ENCODE results near the gene ATG13. TPM values are rescaled to one million over a fixed set of nuclear protein-coding genes. Genes with fewer than 3 reads are reported as not detected.

Gene ATG13
- total and polyA plus RNA-seq, 11 donors, result 26.7 to 74.8 (median 48.7) TPM

- DNase-seq, result no peak
- 65 to 80% (median 72%) methylated on average over 2 to 3 of the region's 3 CpGs for WGBS, 4 donors
- no peak for TF ChIP-seq CTCF (IDR thresholded peaks at IDR 0.05)
- TF ChIP-seq POLR2A (IDR thresholded peaks at IDR 0.05), result no peak
- peak overlapping the region in 9 of 12 donors; percentile 14 to 78 (median 46) for H3K27ac ChIP-seq
- H3K9me3 ChIP-seq, result no peaks in the 10 kb centered on the region
- peak; percentile 47 to 71 (median 64) for ATAC-seq
- intact Hi-C loops (cut with DNase I), result loop anchor here in 1 of 10 donors (2.0 kb wide), 1 partner anchor 44 kb away; the partner anchor contains the start of genes ARHGAP1 and ZNF408
- H3K36me3 ChIP-seq, result peaks cover 0 to 100% (median 95%) of the 10 kb centered on the region in 9 donors
- no peak overlapping the region for H3K4me3 ChIP-seq
- H3K27me3 ChIP-seq, result no peaks in the 10 kb centered on the region
- peaks cover 0 to 27% (median 8%) of the 10 kb centered on the region in 12 donors for H3K4me1 ChIP-seq
These were observed 39.8 kb downstream of the ATG13 start for GRCh38 chr11:46657186-46657585.

- no peaks in the 10 kb centered on the region for H3K9me3 ChIP-seq
- no peak overlapping the region for H3K4me3 ChIP-seq
- peaks cover 0 to 29% (median 8%) of the 10 kb centered on the region in 12 donors for H3K4me1 ChIP-seq
- H3K27me3 ChIP-seq, result no peaks in the 10 kb centered on the region
- peak in 1 of 5 donors; percentile 61 for DNase-seq
- peaks cover 0 to 100% (median 93%) of the 10 kb centered on the region in 9 donors for H3K36me3 ChIP-seq
- TF ChIP-seq CTCF (IDR thresholded peaks at IDR 0.05) (no peak), POLR2A (IDR thresholded peaks at IDR 0.05) (no peak)
- peak overlapping the region in 8 of 12 donors; percentile 1 to 46 (median 26) for H3K27ac ChIP-seq
- WGBS, 4 donors, result 83 to 86% (median 86%) methylated on average over 4 of the region's 4 CpGs
- intact Hi-C loops (cut with DNase I), result no loop called here
- peak in 2 of 4 donors; percentile 59 to 64 for ATAC-seq
These were observed 40.9 kb downstream of the ATG13 start for GRCh38 chr11:46658259-46658658.

GRCh38 chr11:46659908-46660307 lies 42.6 kb downstream of the ATG13 start:
- peak in 2 of 4 donors; percentile 38 to 50 for ATAC-seq
- no peak for DNase-seq
- intact Hi-C loops (cut with DNase I), result no loop called here
- no peak overlapping the region for H3K4me3 ChIP-seq
- no peaks in the 10 kb centered on the region for H3K27me3 ChIP-seq
- no peak for TF ChIP-seq CTCF (IDR thresholded peaks at IDR 0.05)
- no peak for TF ChIP-seq POLR2A (IDR thresholded peaks at IDR 0.05)
- H3K36me3 ChIP-seq, result peaks cover 0 to 99% (median 93%) of the 10 kb centered on the region in 9 donors
- H3K27ac ChIP-seq, result peak overlapping the region in 4 of 12 donors; percentile 21 to 46 (median 34)
- 71 to 87% (median 84%) methylated on average over 1 of the region's 1 CpG for WGBS, 4 donors
- H3K4me1 ChIP-seq, result peaks cover 3 to 44% (median 14%) of the 10 kb centered on the region in 12 donors
- H3K9me3 ChIP-seq, result no peaks in the 10 kb centered on the region

- H3K36me3 ChIP-seq, result peaks cover 0 to 98% (median 93%) of the 10 kb centered on the region in 9 donors
- peak overlapping the region in 3 of 12 donors; percentile 15 to 36 (median 26) for H3K27ac ChIP-seq
- DNase-seq, result no peak
- no peak overlapping the region for H3K4me3 ChIP-seq
- TF ChIP-seq CTCF (IDR thresholded peaks at IDR 0.05) (no peak), POLR2A (IDR thresholded peaks at IDR 0.05) (no peak)
- intact Hi-C loops (cut with DNase I), result no loop called here
- ATAC-seq, result no peak
- H3K4me1 ChIP-seq, result peaks cover 3 to 62% (median 25%) of the 10 kb centered on the region in 12 donors
- H3K27me3 ChIP-seq, result no peaks in the 10 kb centered on the region
- no peaks in the 10 kb centered on the region for H3K9me3 ChIP-seq
These were observed 44.5 kb downstream of the ATG13 start for GRCh38 chr11:46661836-46662235.

Measured in heart left ventricle (tissue), 16 donors.